Measurements from ENCODE around the gene SLAMF9.
A peak's percentile ranks its signal among the peaks of the same experiment; 100 is the strongest.

Gene SLAMF9

GRCh38 chr1:159932296-159933285, 21.4 kb downstream of the SLAMF9 start:
- DNase-seq, result no peak

- no peak for DNase-seq
Measured at GRCh38 chr1:159931795-159932173, 22.3 kb downstream of the SLAMF9 start.

- no peak for DNase-seq
Measured at GRCh38 chr1:159931101-159931794, 22.8 kb downstream of the SLAMF9 start.

DNA sequence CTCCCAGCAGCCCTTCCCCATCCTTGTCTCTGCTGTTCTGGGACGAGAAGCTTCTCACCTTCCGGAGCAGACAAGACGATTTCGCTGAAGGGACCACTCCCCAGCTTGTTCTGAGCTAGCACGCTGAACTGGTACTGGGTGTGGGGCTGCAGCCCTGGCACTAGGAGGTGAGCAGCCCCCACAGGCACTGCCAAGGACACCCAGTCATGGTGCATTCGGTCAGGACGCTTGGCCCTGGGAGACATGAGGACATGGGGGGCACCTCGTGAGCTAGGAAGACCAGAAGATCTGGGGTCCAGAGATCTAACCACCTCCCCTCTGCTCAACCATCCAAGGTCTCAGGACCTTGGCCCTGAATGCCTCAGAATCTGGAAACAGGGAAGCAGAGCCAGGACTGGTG, 23.4 kb downstream of the SLAMF9 start:
- DNase-seq, result no peak

- no peak for DNase-seq
Measured at GRCh38 chr1:159930216-159930615, 23.8 kb downstream of the SLAMF9 start.

- DNase-seq, result no peak
Measured at GRCh38 chr1:159929155-159930051, 24.6 kb downstream of the SLAMF9 start.

DNA sequence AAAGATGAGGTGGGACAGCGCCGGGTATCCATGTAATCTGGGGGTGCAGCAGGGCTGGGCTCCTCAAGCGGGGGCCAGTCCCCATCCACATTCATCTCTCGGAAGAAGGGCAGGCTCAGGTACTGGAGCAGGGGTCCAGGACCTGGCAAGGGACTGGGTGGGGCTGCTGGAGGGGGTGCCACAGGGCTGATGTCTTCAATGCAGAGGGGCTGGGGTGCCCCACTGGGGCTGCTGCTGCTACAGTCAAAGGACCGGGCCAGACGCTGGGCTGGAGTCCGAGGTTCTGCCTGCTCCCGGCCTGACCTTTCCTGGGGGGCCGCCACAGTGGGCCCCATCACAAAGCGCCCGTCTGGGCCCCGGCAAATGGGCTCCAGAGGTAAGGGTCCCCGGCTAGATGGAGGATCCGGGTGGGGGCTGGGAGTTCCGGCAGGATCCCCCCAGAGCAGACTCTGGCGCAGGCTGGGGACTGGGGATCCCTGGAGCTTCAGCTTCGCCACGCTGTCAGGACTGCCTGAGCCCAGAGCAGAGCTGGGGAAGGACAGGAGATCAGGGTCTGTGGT, 25.5 kb downstream of the SLAMF9 start:
- no peak for DNase-seq

DNA sequence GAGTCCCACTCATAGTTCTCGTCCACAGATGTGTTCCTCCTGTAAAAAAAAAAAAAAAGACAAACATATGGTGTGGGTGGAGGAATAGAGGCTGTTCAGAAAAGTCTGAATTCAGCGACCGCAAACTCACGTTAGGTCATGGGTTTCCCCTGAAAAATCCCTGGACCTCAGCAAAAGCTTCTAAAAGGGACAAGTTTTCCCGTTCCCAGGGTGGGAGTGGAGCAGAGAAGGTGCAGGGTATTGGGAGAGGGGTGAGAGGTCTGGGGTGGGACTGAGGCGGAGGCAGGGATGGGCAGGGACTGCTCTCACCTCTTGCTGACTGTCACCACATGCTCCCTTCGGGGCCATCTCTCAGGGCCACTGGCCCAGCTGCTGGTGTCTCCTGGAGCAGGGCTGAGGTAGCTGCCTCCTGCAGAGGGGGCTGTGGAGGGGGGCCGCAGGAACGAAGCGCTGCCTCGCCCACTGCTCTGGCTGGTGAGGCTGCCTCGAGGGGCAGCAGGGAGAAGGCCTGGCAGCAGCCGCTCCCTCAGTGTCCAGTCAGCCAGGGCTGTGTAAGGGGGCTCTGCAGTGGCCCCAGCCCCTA, 26.1 kb downstream of the SLAMF9 start:
- DNase-seq, result no peak

DNA sequence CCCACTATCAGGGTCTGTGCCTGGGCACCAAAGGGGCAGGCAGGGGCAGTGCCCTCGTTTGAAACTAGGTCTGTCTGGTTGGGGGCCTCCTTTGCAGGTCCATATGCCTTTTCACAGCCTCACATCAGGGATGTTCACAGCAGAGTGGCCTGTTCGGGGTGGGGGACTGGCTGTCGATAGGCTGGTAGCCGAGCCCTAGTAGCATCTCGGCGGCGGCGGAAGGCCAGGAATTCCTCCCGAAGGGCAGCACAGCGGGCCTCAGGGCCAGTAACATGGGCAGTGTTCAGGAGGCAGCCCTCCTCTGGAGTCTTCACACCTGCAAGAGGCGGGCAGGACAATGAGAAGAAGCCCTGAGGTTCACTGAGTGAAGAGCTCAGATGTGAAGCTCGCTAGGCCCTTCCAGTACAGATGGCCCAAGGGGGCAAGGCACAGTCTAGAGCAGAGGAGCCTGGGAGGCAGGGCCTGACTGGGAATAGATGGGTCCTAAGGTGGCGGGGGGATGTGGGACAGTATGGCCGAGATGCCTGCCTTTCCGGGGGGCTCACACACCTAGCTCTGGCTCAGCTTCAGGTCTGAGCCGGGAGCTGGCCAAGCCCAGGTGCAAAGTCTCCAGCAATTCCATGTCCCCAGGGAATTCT, 26.7 kb downstream of the SLAMF9 start:
- no peak for DNase-seq

DNA sequence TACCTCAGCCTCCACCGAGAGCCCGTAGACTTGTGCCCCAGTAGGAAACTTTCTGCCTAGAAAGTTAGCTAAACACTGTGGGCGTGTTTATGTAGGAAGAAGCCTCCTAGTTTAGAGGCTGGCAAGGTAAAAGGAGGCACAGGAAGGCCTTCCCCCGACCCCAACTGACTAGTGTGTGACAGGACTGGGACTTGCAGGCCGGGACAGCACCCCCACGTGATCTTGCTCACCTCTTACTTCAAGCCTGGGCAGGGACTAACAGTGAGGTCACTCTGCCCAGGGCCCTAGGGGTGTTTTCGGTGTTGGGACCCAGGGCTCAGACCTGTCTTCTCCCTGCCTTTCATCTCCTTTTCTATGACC, 28.3 kb downstream of the SLAMF9 start:
- no peak for DNase-seq

DNA sequence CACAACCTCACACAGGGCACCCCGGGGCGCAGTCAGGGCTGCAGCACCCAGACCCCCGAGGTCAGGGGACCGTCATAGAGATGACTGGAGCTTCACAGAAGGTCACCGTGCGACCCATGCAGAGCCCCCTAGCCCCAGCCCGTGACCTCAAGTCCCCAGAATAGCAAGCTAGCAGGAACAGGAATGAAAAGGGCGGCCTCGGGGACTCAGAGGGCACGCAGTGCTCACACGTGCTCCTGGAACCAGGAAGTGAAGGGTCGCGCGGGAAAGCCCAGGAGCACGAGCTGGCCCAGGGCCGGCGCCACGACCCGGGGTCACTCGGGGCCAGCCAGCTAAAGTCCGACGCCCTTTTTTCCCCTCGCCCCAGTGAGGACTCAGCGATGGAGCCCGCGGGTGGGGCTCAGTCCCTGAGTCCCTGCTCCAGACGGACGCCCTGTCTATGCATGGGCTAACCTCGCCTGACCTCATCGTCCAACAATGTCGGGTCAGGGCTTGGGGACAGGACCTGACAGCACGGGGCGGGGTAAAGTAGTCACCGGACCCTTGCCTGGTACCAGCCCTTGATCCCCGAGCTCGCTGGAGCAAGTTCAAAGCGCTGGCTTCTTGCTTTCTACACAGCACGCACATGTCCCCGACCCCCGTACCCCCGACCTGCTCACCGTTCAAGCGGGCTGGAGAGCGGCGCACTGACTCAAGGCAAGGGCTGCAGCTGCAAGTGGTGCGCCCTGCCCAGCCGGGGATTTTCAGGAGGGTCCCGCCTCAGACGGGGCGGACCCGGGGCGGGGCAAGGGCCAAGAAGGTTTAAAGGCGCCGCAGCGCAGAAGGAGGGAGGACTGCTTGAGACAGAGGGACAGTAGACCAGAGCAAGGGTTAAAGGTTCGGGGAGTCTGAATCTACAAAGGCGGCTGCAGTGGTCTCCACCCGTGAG, 29.0 kb downstream of the SLAMF9 start, which contains the start of gene TAGLN2:
Gene TAGLN2 (minus strand): TSS at position 717 of the 928 bp plus-strand sequence. CDS start 4,998 bp downstream, outside the sequence.
- DNase-seq, result peak; percentile 79

- no peak for DNase-seq
Measured at GRCh38 chr1:159924025-159924790, 29.8 kb downstream of the SLAMF9 start.

DNA sequence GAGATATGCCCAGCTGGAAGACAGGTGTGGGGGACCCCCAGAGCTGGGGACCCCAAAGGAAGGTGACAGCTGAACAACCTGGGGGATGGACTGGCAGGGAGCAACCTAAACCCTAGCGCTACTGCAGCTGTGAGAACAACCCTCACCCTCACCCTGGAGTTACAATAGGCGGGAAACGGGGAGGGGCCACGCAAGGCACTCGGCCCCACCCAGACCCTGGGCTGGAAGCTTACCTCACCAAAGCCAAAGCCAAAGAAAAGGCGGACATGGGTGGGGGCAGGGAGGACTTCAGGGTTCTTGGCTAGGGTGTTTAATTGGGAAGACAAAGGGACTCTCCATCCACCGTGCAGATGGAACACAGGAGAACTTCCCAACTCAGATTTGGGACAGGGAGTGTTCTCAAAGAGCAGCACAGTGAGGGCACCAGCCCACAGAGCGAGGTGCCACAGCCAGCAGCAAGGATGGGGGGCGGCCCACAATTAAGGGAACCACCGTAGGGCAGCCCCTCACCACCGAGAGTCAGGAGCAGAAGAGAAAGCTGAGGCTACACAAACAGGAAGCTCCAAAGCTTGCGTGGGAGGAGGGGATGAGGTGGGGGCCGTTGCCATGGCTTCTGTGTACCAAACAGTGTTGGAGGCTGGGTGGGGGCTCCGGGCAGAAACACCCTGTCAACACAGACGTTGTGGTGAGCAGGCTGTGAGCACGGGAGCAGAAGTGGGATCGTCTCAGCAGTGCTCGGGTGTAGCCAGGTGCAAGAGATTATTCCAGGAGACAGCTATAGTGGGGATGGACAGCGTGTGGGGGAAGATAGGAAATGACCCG, 30.6 kb downstream of the SLAMF9 start:
- DNase-seq, result peak; percentile 73

GRCh38 chr1:159922511-159923202, 31.4 kb downstream of the SLAMF9 start:
- no peak for DNase-seq

GRCh38 chr1:159921700-159922504, 32.1 kb downstream of the SLAMF9 start:
- no peak for DNase-seq

DNA sequence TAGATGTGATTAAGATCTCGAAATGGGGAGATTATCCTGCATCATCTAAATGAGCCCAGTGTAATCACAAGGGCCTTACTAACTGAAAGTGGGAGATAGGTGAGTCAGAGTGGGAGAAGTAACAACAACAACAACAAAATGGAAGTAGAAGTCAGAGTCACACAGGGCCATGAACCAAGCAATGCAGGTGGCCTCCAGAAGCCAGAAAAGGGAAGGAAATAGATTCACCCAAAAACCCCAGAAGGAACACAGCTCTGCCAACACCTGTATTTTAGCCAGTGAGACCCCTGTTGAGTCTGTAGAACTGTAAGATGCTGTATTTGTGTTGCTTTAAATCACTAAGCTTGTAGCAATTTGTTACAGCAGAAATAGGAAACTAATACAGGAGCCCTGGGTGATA, 32.8 kb downstream of the SLAMF9 start:
- no peak for DNase-seq

- DNase-seq, result no peak
Measured at GRCh38 chr1:159920651-159921050, 33.4 kb downstream of the SLAMF9 start.
